ENCODE data around the gene CACNA2D2. TPM values are rescaled to one million over a fixed set of nuclear protein-coding genes. Genes with fewer than 3 reads are reported as not detected.
"Not testable (repeated sequence)": the region's sequence is repeated elsewhere in the genome, so short reads cannot be mapped to it uniquely, and the experiment has no call there.

CACNA2D2 gene
- total and polyA plus RNA-seq, 2 of the 8 experiments (the other 6 are each of a cell fraction or from before 2014, with no cell fraction given), result 14.1 to 25.0 TPM

- TF ChIP-seq EZH2 (IDR thresholded peaks at IDR 0.05; ENCODE audit: low read depth, low read length, severe bottlenecking) (no peak), MAX (IDR thresholded peaks at IDR 0.05) (peak; percentile 57; the same call in 1 of the 2 replicates), CHD2 (IDR thresholded peaks at IDR 0.05; ENCODE audit: low read length) (no peak), TAF1 (IDR thresholded peaks at IDR 0.05; ENCODE audit: low read depth, low read length) (no peak), PHF8 (conservative IDR thresholded peaks at IDR 0.05; ENCODE audit: low read depth, low read length) (no peak), ASH2L (IDR thresholded peaks at IDR 0.05; ENCODE audit: low read length) (no peak), SP4 (IDR thresholded peaks at IDR 0.05; ENCODE audit: low read length) (0 out of 2 replicates have a peak, but pooled peaks have one; percentile 26), CBX5 (IDR thresholded peaks at IDR 0.05; ENCODE audit: low read depth, low read length) (no peak), GTF2F1 (IDR thresholded peaks at IDR 0.05; ENCODE audit: borderline replicate concordance, low read depth, low read length) (no peak), SUZ12 (IDR thresholded peaks at IDR 0.05; ENCODE audit: low read length) (no peak)
These were observed 12.4 kb upstream of the CACNA2D2 start (continued) for GRCh38 chr3:50515565-50516439.

DNA sequence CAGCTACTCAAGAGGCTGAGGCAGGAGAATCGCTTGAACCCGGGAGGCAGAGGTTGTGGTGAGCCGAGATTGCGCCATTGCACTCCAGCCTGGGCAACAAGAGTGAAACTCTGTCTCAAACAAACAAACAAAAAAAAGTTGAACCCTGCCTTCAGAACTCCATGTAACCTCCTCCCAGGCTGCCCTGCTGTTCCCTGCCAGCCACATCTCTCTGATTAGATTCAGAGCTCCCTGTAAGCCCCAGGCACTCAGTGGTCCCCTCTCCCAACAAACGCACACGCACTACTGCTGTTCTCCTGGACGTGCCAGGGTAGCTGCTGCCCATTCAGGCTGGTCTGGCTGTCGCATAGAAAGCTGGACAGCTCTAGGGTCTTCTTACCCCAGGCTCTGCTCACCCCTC lies 9.5 kb upstream of the CACNA2D2 start:
- CTCF ChIA-PET (ENCODE audit: partially characterized antibody), result interaction anchor here (0.7 to 12.6 kb wide), 7 partner anchors 10 to 77 kb away, joined by 3 to 83 read pairs (median 4); no protein-coding TSS in a partner anchor
- H3K9ac ChIP-seq (replicated peaks in 1 of 4; ENCODE audit: extremely low read depth in 1 of 4, low read depth in 3 of 4, low read length in 3 of 4); H3K23me2 ChIP-seq (ENCODE audit: low read depth, low read length); H4K5ac ChIP-seq (ENCODE audit: insufficient read length, low read depth, low read length); FAIRE-seq; H3K4me2 ChIP-seq (ENCODE audit: insufficient read depth in 1 of 2, low read depth in 2 of 2, low read length in 2 of 2); H3K56ac ChIP-seq (replicated peaks; ENCODE audit: insufficient read length, low read depth, low read length); H3K79me2 ChIP-seq (ENCODE audit: control insufficient read depth in 1 of 2, insufficient read depth in 2 of 2, low read length in 2 of 2); POLR2A ChIA-PET (ENCODE audit: partially characterized antibody); H3K79me1 ChIP-seq (ENCODE audit: low read depth, low read length); H2BK120ac ChIP-seq (replicated peaks; ENCODE audit: low read depth, low read length); H3K36me3 ChIP-seq (ENCODE audit: control insufficient read depth in 2 of 4, insufficient read depth in 4 of 4, low read length in 3 of 4); H2AFZ ChIP-seq (ENCODE audit: low read length); H2BK12ac ChIP-seq (ENCODE audit: low read depth, low read length); H3K4me3 ChIP-seq (ENCODE audit: extremely low read depth in 1 of 4, insufficient read depth in 2 of 4, low read depth in 3 of 4, low read length in 4 of 4); H4K91ac ChIP-seq (replicated peaks; ENCODE audit: insufficient read length, low read length); H3K23ac ChIP-seq (ENCODE audit: insufficient read length); H3K14ac ChIP-seq (ENCODE audit: insufficient read length); H3K4ac ChIP-seq (replicated peaks; ENCODE audit: insufficient read length, low read depth, low read length); H3K27ac ChIP-seq (ENCODE audit: low read depth, low read length); H4K20me1 ChIP-seq (replicated peaks in 1 of 2; ENCODE audit: control insufficient read depth in 1 of 2, insufficient read depth in 2 of 2, low read length in 2 of 2); H2BK20ac ChIP-seq (ENCODE audit: low read length); H3K27me3 ChIP-seq (replicated peaks in 1 of 4; ENCODE audit: control insufficient read depth in 3 of 4, extremely low read depth in 1 of 4, insufficient read depth in 3 of 4, low read length in 3 of 4); H2BK5ac ChIP-seq (ENCODE audit: low read depth, low read length); H4K8ac ChIP-seq (ENCODE audit: extremely low read depth, insufficient read depth, low read length); DNase-seq (ENCODE audit: low read depth in 1 of 2, low spot score in 2 of 2); H2AK5ac ChIP-seq (ENCODE audit: low read depth, low read length); H3K9me3 ChIP-seq (ENCODE audit: insufficient read depth in 2 of 2, low read depth in 1 of 2, low read length in 1 of 2): not testable (repeated sequence)
- Histone ChIP-seq H3K18ac (ENCODE audit: extremely low read depth, low read length) (0 out of 2 replicates have a peak overlapping the region, but pooled peaks have one; percentile 36), H3K4me1 (replicated peaks in 1 of 4; ENCODE audit: control insufficient read depth in 3 of 4, insufficient read depth in 4 of 4, low read length in 3 of 4) (peaks cover 0 to 30% (median 24%) of the 10 kb centered on the region in 4 experiments; a peak in 6 of 7 replicates), H2BK15ac (ENCODE audit: low read length) (0 out of 2 replicates have a peak overlapping the region, but pooled peaks have one; percentile 46)
- 90% methylated on average over 8 of the region's 8 CpGs; no CpG with 5 or more reads in 1 of the 2 experiments for WGBS, 2 experiments (ENCODE audit: extremely low coverage in 1 of 2, insufficient coverage in 1 of 2, insufficient read length in 1 of 2, insufficient replicate concordance in 2 of 2, low coverage in 1 of 2, low lambda C conversion rate in 2 of 2, missing lambda C conversion rate in 1 of 2)

Measured in H1 (cell line).